HG02840 (cell line): Measurements from ENCODE around the gene SIRT7.

Source experiments
- ATAC-seq: cut with Tn5 transposase; IDR thresholded peaks from one replicate; pipeline ENCODE4 v1.9.1; 2021; ENCODE audit warnings: mild to moderate bottlenecking, moderate library complexity, moderate number of reproducible peaks; ENCODE audit not compliant: unreplicated experiment, low FRiP score

Gene SIRT7

GRCh38 chr17:81921996-81922565, 4.1 kb upstream of the SIRT7 start:
- ATAC-seq: no peak

- no peak for ATAC-seq
These were observed 3.5 kb upstream of the SIRT7 start for GRCh38 chr17:81921537-81921862.

GRCh38 chr17:81920612-81921536, 2.9 kb upstream of the SIRT7 start:
- ATAC-seq: no peak

GRCh38 chr17:81918832-81919545, 1.0 kb upstream of the SIRT7 start:
- ATAC-seq: no peak

- peak; percentile 20 for ATAC-seq
These were observed 325 bp upstream of the SIRT7 start for GRCh38 chr17:81918333-81918669.

- ATAC-seq: no peak
These were observed 1.6 kb downstream of the SIRT7 start for GRCh38 chr17:81916234-81917001.

- ATAC-seq: no peak
These were observed 2.6 kb downstream of the SIRT7 start for GRCh38 chr17:81915331-81915730.

GRCh38 chr17:81914103-81914850, 3.7 kb downstream of the SIRT7 start:
- no peak for ATAC-seq

GRCh38 chr17:81913394-81914102, 4.4 kb downstream of the SIRT7 start:
- ATAC-seq: no peak

- no peak for ATAC-seq
These were observed 5.3 kb downstream of the SIRT7 start for GRCh38 chr17:81912441-81913309.

GRCh38 chr17:81911969-81912368, 6.0 kb downstream of the SIRT7 start:
- ATAC-seq: no peak

GRCh38 chr17:81911277-81911961, 6.6 kb downstream of the SIRT7 start, which contains the start of gene PCYT2:
PCYT2 (minus strand) TSS chr17:81911399; CDS start chr17:81911355, 44 bp downstream.
- peak; percentile 65 for ATAC-seq

- peak; percentile 28 for ATAC-seq
These were observed 7.1 kb downstream of the SIRT7 start for GRCh38 chr17:81910840-81911276.

GRCh38 chr17:81909966-81910839, 7.8 kb downstream of the SIRT7 start:
- ATAC-seq: no peak

GRCh38 chr17:81909231-81909630, 8.7 kb downstream of the SIRT7 start:
- no peak for ATAC-seq

- no peak for ATAC-seq
These were observed 9.2 kb downstream of the SIRT7 start for GRCh38 chr17:81908793-81909192.
